H1 (cell line): ENCODE results near the gene ASIP. TPM values are rescaled to one million over a fixed set of nuclear protein-coding genes. Genes with fewer than 3 reads are reported as not detected.
A peak's percentile ranks its signal among the peaks of the same experiment; 100 is the strongest.

ENCODE experiments used
- CBX8 ChIP-seq: fragments of 300-800, 300-1000 bp; sonication (generic); IDR thresholded peaks from 2 replicates; pipeline ENCODE4 v1.7.1; 2016; ENCODE audit warnings: low read depth, low read length, borderline replicate concordance
- CEBPB ChIP-seq: IDR thresholded peaks from 2 replicates; pipeline ENCODE4 v1.6.1; 2012; ENCODE audit warnings: low read depth, low read length
- EGR1 ChIP-seq: IDR thresholded peaks from 2 replicates; pipeline ENCODE4 v1.6.1; 2011; ENCODE audit warnings: low read depth, low read length, borderline replicate concordance
- EZH2 ChIP-seq: fragments of 200-600 bp; sonication (generic); IDR thresholded peaks from 2 replicates; pipeline ENCODE4 v1.7.1; 2012; ENCODE audit warnings: low read depth, mild to moderate bottlenecking, moderate library complexity, low read length, inconsistent platforms; ENCODE audit not compliant: severe bottlenecking
- GABPA ChIP-seq: IDR thresholded peaks from 2 replicates; pipeline ENCODE4 v1.6.1; 2011; ENCODE audit warnings: mild to moderate bottlenecking, low read length, moderate library complexity, borderline replicate concordance; ENCODE audit not compliant: insufficient read depth
- HDAC6 ChIP-seq: IDR thresholded peaks from one replicate; pipeline ENCODE4 v1.7.1; 2012; ENCODE audit warnings: low read depth, mild to moderate bottlenecking, inconsistent platforms, low read length, moderate library complexity
- KDM1A ChIP-seq: fragments of 200-600, 300-600 bp; sonication (generic); IDR thresholded peaks from 2 replicates; pipeline ENCODE4 v1.7.1; 2016; ENCODE audit warnings: mild to moderate bottlenecking, low read length, borderline replicate concordance
- NANOG ChIP-seq: IDR thresholded peaks from 2 replicates; pipeline ENCODE4 v1.6.1; 2011; ENCODE audit warnings: low read length, low read depth, mild to moderate bottlenecking, inconsistent platforms; ENCODE audit not compliant: insufficient read depth, poor library complexity, severe bottlenecking
- POLR2AphosphoS5 ChIP-seq: IDR thresholded peaks from 2 replicates; pipeline ENCODE4 v1.6.1; 2011; ENCODE audit warnings: low read depth, low read length
- RAD21 ChIP-seq, 2 experiments: IDR thresholded peaks in 1 of 2; conservative IDR thresholded peaks in 1 of 2; 2 replicates each; pipeline ENCODE4 v1.6.1; 2011; ENCODE audit warnings: low read depth in 2 of 2, low read length in 2 of 2, improper control_type of control experiment in 1 of 2, inconsistent platforms in 1 of 2, mild to moderate bottlenecking in 1 of 2, moderate library complexity in 1 of 2
- RBBP5 ChIP-seq: IDR thresholded peaks from 2 replicates; pipeline ENCODE4 v1.7.1; 2012; ENCODE audit warnings: low read depth, mild to moderate bottlenecking, inconsistent platforms, low read length, moderate library complexity, borderline replicate concordance
- RNF2 ChIP-seq: fragments of 200-900, 300-1000 bp; sonication (generic); IDR thresholded peaks from 2 replicates; pipeline ENCODE4 v1.7.1; 2016; ENCODE audit warnings: borderline replicate concordance, low read depth, mild to moderate bottlenecking, antibody characterized with exemption, low read length; ENCODE audit not compliant: poor library complexity, severe bottlenecking; ENCODE audit errors: missing control alignments
- SIN3A ChIP-seq, 2 experiments: IDR thresholded peaks in 1 of 2; conservative IDR thresholded peaks in 1 of 2; 2 replicates each; pipeline ENCODE4 v1.6.1; 2011 to 2012; ENCODE audit warnings: low read length in 2 of 2, improper control_type of control experiment in 1 of 2, low read depth in 1 of 2, mild to moderate bottlenecking in 1 of 2
- SIX5 ChIP-seq: IDR thresholded peaks from 2 replicates; pipeline ENCODE4 v1.6.1; 2011; ENCODE audit warnings: mild to moderate bottlenecking, low read depth, low read length
- SP2 ChIP-seq: IDR thresholded peaks from 2 replicates; pipeline ENCODE4 v1.6.1; 2012; ENCODE audit warnings: mild to moderate bottlenecking, low read length, inconsistent platforms
- SUZ12 ChIP-seq: fragments of 200-600 bp; sonication (generic); IDR thresholded peaks from 2 replicates; pipeline ENCODE4 v1.6.1; 2012; ENCODE audit warnings: mild to moderate bottlenecking, inconsistent platforms, low read length, moderate library complexity, mixed read lengths
- TCF12 ChIP-seq: IDR thresholded peaks from 2 replicates; pipeline ENCODE4 v1.6.1; 2011; ENCODE audit warnings: low read depth, mild to moderate bottlenecking, low read length
- USF2 ChIP-seq: IDR thresholded peaks from 2 replicates; pipeline ENCODE4 v1.6.1; 2011; ENCODE audit warnings: low read length, improper control_type of control experiment
- YY1 ChIP-seq: IDR thresholded peaks from 2 replicates; pipeline ENCODE4 v1.6.1; 2011; ENCODE audit warnings: low read depth, mild to moderate bottlenecking, low read length
- polyA plus RNA-seq, 7 experiments: library from polyadenylated mRNA; depleted of rRNA in 3 of 7; stranded (reverse) in 5 of 7; unstranded in 2 of 7; fragments of >200 nt in 5 of 7; fragments of 200-250 nt in 2 of 7; gene quantifications; 1 replicate in 5 of 7; 2 replicates in 1 of 7; 4 replicates in 1 of 7; pipeline versions ENCODE4 v1.2.1 to v1.2.3, GENCODE V29; 2011 to 2013; ENCODE audit warnings: missing spikeins in 2 of 7, mixed read lengths in 2 of 7
- total RNA-seq: library from RNA; stranded (reverse); fragmentation: NEBNext Ultra II Directional; extraction: Animal tissue kit (Norgen Biotek cat#: 25700); gene quantifications from 2 replicates; pipeline ENCODE4 v1.2.1, GENCODE V29; 2021

Gene ASIP
- total and polyA plus RNA-seq, 2 of the 8 experiments (the other 6 are each of a cell fraction or from before 2014, with no cell fraction given), result not detected

GRCh38 chr20:34302723-34303533 is 61.7 kb downstream of the ASIP start, which contains the start of gene AHCY (continued):
- TF ChIP-seq HDAC6, result no peak
- peak; percentile 78; the same call in 1 of the 2 replicates for TF ChIP-seq TCF12
- TF ChIP-seq GABPA, result no peak; the same call in 1 of the 2 replicates
- no peak for TF ChIP-seq USF2
- TF ChIP-seq EGR1, result peak; percentile 2; the same call in 1 of the 2 replicates
- TF ChIP-seq RAD21 (IDR thresholded peaks at IDR 0.05 in 1 of 2, conservative IDR thresholded peaks at IDR 0.05 in 1 of 2; ENCODE audit: low read depth in 2 of 2, low read length in 2 of 2), result no peak
- no peak for TF ChIP-seq SUZ12
- TF ChIP-seq SP2, result no peak
- TF ChIP-seq RBBP5, result no peak; the same call in 1 of the 2 replicates
- TF ChIP-seq SIX5, result peak; percentile 83
- TF ChIP-seq KDM1A, result no peak
- TF ChIP-seq CBX8, result no peak
- TF ChIP-seq YY1, result peak; percentile 79
- TF ChIP-seq POLR2AphosphoS5, result peak; percentile 93
- TF ChIP-seq EZH2, result no peak
- TF ChIP-seq SIN3A (conservative IDR thresholded peaks at IDR 0.05 in 1 of 2, IDR thresholded peaks at IDR 0.05 in 1 of 2; ENCODE audit: low read depth in 1 of 2, low read length in 2 of 2), result peak; percentile 19 to 78; a peak in 2 of 4 replicates
- TF ChIP-seq RNF2, result no peak
- peak; percentile 17; the same call in 1 of the 2 replicates for TF ChIP-seq CEBPB
- TF ChIP-seq NANOG, result no peak
